HUDEP-2 (cell line): ENCODE results near the gene CELF2.

Source experiments
- DNase-seq, 76 experiments: peaks; one replicate each; lab custom pipeline; 2025; ENCODE audit not compliant: unreplicated experiment in 76 of 76; lab: John Stamatoyannopoulos, UW

CELF2 gene

GRCh38 chr10:11189582-11190376 is 172.1 kb downstream of the CELF2 start:
- DNase-seq = no peak

DNA sequence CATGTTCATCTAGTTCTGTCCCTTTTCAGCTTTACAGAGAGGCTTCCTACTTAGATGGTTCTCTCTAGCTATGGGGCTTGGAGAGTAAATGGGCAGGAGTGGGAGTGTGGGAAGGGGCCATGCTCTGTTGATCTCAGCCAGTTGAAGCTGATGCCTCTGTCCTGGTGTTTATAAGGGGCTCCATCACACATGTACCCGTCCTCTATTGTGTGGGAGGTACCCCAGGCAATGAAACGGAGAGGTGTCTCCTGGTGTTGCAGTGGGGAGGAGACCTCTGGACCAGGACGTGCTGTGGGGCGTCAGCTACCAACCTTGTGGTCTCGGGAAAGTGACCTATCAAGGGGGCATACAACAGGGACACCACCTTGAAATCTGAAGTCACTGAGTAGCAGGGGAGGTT is 173.5 kb downstream of the CELF2 start:
- no peak for DNase-seq

GRCh38 chr10:11191678-11192077 is 174.0 kb downstream of the CELF2 start:
- no peak for DNase-seq

- DNase-seq = no peak
Observed at GRCh38 chr10:11192304-11193000, 174.8 kb downstream of the CELF2 start.

DNA sequence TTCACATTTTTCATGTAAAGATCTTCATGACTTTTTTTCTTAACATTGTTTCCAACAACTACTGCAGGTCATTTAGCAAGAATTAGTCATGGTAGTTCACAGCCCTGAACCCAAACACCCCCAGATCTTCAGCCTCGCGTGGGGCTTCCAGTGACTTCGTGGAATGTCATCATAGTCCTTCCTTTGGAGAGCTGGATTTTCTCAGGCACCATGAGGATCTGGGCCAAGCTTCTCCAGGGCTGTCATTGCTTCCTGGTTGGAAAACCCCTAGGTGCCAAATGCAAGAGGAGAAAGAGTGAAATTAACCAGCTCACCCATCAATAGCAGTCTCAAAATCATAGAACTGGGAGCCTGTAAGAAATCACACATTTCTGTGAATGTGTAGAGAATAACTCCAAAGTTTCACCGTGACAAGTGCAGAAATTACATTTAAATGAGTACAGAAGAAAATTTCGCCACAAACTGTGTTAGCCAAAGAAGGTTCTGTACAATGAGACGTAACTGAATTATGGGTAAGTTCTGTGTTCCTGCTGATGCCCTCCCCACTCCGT is 175.4 kb downstream of the CELF2 start:
- no peak for DNase-seq

GRCh38 chr10:11194859-11195586 is 177.4 kb downstream of the CELF2 start:
- DNase-seq = no peak

GRCh38 chr10:11195623-11196022 is 178.0 kb downstream of the CELF2 start:
- no peak for DNase-seq

- no peak for DNase-seq
Observed at GRCh38 chr10:11197266-11197712, 179.6 kb downstream of the CELF2 start.

DNA sequence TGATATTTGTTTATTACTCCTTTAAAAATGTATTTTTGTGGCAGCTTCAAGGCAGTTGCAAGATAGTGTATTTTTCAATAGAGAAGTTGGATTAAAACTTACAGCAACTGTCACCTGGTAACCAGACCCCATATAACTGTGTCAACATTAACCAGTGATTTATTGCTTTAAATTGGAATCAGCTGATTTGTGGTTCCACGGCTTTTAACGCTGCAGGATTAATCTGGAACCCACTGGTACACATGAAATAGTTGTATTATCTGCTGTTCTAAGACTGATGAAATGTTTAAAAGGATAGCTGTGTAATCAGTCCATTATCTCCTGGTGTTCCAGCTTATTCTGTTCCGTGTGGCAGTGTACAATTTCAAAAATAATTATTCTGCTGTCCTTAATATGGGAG is 180.2 kb downstream of the CELF2 start:
- no peak for DNase-seq

GRCh38 chr10:11201911-11202310 is 184.2 kb downstream of the CELF2 start:
- no peak for DNase-seq

- no peak for DNase-seq
Observed at GRCh38 chr10:11204351-11204942, 186.8 kb downstream of the CELF2 start.

GRCh38 chr10:11205030-11205772 is 187.5 kb downstream of the CELF2 start:
- DNase-seq = no peak

GRCh38 chr10:11206676-11207559 is 189.2 kb downstream of the CELF2 start:
- DNase-seq = no peak

DNA sequence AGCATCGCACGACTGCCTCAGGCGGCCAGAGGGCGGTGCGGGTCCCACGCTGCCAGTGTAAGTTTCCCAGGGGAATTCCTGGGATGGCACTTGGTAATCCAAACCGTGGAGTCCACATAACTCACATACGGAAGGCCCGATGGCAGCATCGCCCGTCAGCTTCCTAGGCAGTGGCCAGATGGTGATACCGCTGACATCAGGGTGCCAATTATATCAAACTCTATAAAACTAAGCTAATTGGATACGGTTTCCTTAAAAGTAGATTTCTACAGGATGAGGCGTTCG is 189.8 kb downstream of the CELF2 start:
- no peak for DNase-seq

DNA sequence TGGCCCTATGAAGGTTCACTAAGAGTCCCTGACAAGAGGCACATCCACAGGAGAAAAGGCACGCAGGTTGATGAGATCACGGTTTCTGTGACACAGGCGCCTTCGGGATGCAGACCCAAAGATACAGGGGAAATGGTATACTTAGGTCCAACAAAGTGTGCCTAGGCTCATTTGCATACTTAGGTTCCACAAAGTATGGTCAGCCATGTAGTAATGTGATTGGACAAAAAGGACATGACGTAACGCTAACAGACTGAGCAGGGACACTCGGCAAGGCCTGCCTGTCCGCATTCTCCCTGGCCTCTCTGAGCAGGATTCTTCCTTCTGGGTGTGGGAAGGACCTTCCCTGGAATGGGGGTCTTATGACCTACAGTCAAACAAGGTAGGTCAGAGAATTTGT is 190.6 kb downstream of the CELF2 start:
- DNase-seq = no peak

GRCh38 chr10:11208908-11209829 is 191.5 kb downstream of the CELF2 start:
- no peak for DNase-seq

GRCh38 chr10:11209830-11210181 is 192.1 kb downstream of the CELF2 start:
- DNase-seq = peak in 1 of 76 experiments; percentile 3

GRCh38 chr10:11210211-11210922 is 192.7 kb downstream of the CELF2 start:
- peak in 10 of 76 experiments; percentile 2 to 16 (median 9) for DNase-seq
